AG10803 (cell line): Measurements from ENCODE around the gene KMT2E.

Source experiments
- DNase-seq: peaks from one replicate; pipeline ENCODE4 v3.0.0; 2010; ENCODE audit warnings: low read depth
- H3K4me3 ChIP-seq: 2 replicates; pipeline ENCODE4 v1.5.1; 2011; ENCODE audit warnings: mild to moderate bottlenecking, low read length, control low read depth
- TF ChIP-seq, protein P1 (sequence below): conservative IDR thresholded peaks from 2 replicates; pipeline ENCODE4 v1.5.1; 2011; ENCODE audit warnings: mild to moderate bottlenecking, low read length, control low read depth, inconsistent platforms

The KMT2E gene

DNA sequence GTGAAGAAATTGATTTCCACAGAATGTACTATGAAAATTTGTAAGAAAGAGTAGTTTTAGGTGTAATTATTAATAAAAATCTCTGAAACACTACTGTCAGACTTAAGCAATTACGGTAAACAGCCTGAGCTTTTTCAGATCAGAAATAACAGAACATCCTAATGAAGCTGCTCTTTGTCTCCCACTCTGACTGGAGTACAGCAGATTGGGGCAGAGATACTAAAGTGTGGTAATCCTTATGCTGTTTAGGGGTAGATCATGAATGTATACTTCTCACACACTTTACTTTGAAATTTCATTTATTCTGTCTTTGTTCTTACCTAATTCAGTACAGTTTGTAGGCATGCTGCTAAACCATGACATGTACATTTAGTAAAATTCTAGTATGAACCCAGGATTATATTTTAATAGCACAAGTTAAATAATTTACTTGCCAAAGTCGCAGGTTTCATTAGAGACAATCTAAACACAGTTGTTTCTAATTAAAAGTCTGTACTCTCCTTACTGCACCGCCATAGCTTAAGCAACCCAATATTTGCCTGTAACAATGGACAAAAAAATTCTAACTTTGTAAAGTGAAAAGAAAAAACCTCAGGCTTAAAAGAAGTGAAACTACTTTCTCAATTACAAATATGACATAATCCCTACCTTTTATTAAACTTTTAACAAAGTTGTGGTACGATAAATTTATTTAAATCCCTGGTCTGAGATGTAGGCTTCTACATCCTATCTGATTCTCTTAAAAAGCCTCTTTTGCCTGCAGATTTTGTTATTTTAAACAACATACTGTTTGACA is 88.8 kb downstream of the KMT2E start:
- DNase-seq, result no peak
- TF ChIP-seq, protein P1, sequence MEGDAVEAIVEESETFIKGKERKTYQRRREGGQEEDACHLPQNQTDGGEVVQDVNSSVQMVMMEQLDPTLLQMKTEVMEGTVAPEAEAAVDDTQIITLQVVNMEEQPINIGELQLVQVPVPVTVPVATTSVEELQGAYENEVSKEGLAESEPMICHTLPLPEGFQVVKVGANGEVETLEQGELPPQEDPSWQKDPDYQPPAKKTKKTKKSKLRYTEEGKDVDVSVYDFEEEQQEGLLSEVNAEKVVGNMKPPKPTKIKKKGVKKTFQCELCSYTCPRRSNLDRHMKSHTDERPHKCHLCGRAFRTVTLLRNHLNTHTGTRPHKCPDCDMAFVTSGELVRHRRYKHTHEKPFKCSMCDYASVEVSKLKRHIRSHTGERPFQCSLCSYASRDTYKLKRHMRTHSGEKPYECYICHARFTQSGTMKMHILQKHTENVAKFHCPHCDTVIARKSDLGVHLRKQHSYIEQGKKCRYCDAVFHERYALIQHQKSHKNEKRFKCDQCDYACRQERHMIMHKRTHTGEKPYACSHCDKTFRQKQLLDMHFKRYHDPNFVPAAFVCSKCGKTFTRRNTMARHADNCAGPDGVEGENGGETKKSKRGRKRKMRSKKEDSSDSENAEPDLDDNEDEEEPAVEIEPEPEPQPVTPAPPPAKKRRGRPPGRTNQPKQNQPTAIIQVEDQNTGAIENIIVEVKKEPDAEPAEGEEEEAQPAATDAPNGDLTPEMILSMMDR, result no peak
- H3K4me3 ChIP-seq, result no peak overlapping the region

DNA sequence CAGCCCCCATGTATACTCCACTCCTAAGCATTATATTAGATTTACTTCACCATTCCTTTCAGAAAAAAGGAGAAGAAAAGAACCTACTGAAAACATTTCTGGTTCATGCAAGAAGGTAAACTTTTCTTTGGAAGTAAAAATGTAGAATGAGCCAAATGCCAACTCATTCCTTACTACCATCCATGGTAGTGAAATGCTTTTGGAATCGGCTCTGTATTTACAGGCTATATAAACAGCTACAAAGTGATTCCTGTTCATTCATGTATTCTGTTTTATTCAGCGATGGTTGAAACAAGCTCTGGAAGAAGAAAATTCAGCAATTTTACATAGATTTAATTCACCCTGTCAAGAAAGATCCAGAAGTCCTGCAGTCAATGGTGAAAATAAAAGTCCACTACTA is 91.6 kb downstream of the KMT2E start:
- no peak for DNase-seq
- no peak overlapping the region for H3K4me3 ChIP-seq
- TF ChIP-seq, protein P1, result no peak

DNA sequence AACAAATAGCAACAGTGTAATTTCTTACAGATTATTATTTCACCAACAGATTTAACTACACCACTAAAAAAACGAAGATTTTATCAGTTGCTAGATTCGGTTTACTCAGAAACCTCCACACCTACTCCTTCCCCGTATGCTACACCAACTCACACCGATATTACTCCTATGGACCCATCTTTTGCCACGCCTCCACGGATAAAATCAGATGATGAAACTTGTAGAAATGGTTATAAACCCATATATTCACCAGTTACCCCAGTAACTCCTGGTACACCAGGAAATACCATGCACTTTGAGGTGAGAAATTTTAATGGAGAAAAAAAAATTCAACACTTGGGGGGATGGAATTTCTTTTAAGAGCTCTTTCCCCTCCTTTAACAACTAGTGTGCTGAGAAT is 92.5 kb downstream of the KMT2E start:
- H3K4me3 ChIP-seq, result no peak overlapping the region
- TF ChIP-seq, protein P1, result no peak
- no peak for DNase-seq

DNA sequence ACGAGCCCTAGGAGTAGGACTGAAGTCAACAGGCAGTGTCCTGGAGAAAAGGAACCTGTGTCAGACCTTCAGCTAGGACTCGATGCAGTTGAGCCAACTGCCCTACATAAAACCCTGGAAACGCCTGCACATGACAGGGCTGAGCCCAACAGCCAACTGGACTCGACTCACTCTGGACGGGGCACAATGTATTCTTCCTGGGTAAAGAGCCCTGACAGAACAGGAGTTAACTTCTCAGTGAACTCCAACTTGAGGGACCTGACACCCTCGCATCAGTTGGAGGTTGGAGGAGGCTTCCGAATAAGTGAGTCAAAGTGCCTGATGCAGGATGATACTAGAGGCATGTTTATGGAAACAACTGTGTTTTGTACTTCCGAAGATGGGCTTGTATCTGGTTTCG is 93.5 kb downstream of the KMT2E start:
- no peak for DNase-seq
- TF ChIP-seq, protein P1, result no peak
- no peak overlapping the region for H3K4me3 ChIP-seq

DNA sequence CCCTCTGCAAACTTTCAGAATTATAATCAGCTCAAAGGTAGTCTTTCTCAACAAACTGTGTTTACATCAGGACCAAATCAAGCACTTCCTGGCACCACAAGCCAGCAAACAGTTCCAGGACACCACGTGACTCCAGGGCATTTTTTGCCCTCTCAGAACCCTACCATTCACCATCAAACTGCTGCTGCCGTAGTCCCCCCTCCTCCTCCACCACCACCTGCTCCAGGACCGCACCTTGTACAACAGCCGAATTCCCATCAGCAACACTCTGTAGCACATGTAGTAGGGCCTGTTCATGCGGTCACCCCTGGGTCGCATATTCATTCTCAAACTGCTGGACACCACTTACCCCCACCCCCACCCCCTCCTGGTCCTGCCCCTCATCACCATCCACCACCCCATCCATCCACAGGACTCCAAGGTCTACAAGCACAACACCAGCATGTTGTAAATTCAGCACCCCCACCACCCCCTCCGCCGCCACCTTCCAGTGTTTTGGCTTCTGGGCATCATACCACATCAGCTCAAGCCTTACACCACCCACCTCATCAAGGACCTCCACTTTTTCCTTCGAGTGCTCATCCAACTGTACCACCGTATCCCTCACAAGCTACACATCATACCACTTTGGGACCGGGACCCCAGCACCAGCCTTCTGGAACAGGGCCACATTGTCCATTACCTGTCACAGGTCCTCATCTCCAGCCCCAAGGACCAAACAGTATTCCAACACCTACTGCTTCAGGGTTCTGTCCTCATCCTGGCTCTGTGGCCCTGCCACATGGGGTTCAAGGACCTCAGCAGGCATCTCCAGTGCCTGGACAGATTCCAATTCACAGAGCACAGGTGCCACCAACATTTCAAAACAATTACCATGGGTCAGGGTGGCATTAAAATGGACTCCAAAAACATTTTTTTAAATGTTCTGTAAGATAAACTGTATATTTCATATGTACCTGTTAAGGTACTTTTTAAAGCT is 98.7 kb downstream of the KMT2E start:
- DNase-seq, result no peak
- no peak overlapping the region for H3K4me3 ChIP-seq
- TF ChIP-seq, protein P1, result no peak

DNA sequence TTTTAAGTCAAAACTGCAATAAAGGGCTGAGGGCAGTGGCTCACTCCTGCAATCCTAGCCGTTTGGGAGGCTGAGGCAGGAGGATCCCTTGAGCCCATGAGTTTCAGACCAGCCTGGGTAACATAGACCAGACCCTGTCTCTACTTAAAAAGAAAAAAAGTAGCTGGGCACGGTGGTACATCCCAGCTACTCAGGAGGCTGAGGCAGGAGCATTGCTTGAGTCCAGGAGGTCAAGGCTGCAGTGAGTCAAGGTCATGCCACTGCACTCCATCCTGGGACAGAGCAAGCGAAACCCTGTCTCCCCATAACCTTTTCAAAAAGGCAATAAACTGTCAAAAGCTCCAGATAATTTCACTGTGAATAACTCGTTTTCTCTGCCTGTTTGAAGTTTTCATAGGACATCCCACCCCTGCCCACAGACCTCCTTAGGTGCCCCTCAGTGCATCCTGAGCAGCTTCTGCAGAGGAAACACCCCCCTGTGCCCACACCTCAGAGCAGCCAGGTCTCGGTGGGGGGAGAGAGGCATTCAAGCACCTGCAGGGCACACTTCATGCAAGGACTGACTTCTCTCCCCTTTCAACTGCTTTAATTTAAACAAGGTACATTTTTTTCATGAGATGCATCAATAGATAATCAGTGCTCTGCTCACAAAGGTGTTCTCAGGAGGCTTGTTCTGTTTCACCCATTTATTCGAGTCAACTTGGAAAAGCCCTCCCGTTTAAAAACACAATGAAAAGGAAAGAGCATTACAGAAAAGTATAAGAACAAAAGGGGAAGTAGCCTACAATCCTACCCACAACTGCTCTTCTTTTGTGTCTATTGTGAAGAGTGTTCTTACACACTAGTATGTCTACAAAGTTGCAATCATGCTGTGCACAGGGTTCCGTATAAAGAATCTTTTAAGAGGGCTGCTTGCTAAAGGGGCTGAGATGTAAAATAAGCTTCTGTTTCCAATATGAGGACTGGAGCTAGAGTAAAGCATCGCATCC is 104.9 kb downstream of the KMT2E start:
- DNase-seq, result no peak
- no peak overlapping the region for H3K4me3 ChIP-seq
- TF ChIP-seq, protein P1, result no peak
